H9 (cell line): ENCODE data around the gene ZFP36. TPM values are rescaled to one million over a fixed set of nuclear protein-coding genes. Genes with fewer than 3 reads are reported as not detected.

ENCODE experiments used
- DNase-seq: peaks from one replicate; pipeline ENCODE4 v3.0.0-alpha.2; 2017
- H2AFZ ChIP-seq: one replicate; pipeline ENCODE4 v1.6.1; 2013; ENCODE audit warnings: mild to moderate bottlenecking, low read length, control low read depth, moderate library complexity
- H2AK5ac ChIP-seq: 2 replicates; pipeline ENCODE4 v1.6.1; 2013; ENCODE audit warnings: low read length, control low read depth, mixed read lengths; ENCODE audit not compliant: insufficient read length
- H2BK120ac ChIP-seq: one replicate; pipeline ENCODE4 v1.6.1; 2013; ENCODE audit warnings: low read depth, mild to moderate bottlenecking, low read length, control low read depth, inconsistent platforms; ENCODE audit not compliant: poor library complexity, severe bottlenecking
- H2BK12ac ChIP-seq: 2 replicates; pipeline ENCODE4 v1.6.1; 2013; ENCODE audit warnings: low read length, control low read depth, mixed read lengths, low read depth; ENCODE audit not compliant: insufficient read length
- H2BK15ac ChIP-seq: 2 replicates; pipeline ENCODE4 v1.6.1; 2013; ENCODE audit warnings: low read depth, low read length, control low read depth
- H2BK20ac ChIP-seq: one replicate; pipeline ENCODE4 v1.6.1; 2013; ENCODE audit warnings: low read depth, mild to moderate bottlenecking, low read length, control low read depth, inconsistent platforms; ENCODE audit not compliant: poor library complexity, severe bottlenecking
- H2BK5ac ChIP-seq: 2 replicates; pipeline ENCODE4 v1.6.1; 2013; ENCODE audit warnings: low read length, control low read depth, mixed read lengths; ENCODE audit not compliant: insufficient read length
- H3K14ac ChIP-seq: 2 replicates; pipeline ENCODE4 v1.6.1; 2013; ENCODE audit warnings: low read length, control low read depth; ENCODE audit not compliant: insufficient read depth
- H3K18ac ChIP-seq: 2 replicates; pipeline ENCODE4 v1.6.1; 2013; ENCODE audit warnings: low read depth, mild to moderate bottlenecking, mixed read lengths, low read length, control low read depth; ENCODE audit not compliant: insufficient read length
- H3K23ac ChIP-seq: 2 replicates; pipeline ENCODE4 v1.6.1; 2013; ENCODE audit warnings: low read length, control low read depth, mixed read lengths, low read depth; ENCODE audit not compliant: insufficient read length
- H3K23me2 ChIP-seq: 2 replicates; pipeline ENCODE4 v1.6.1; 2013; ENCODE audit warnings: low read depth, mild to moderate bottlenecking, mixed read lengths, low read length, control low read depth; ENCODE audit not compliant: insufficient read length, poor library complexity, severe bottlenecking
- H3K27ac ChIP-seq: 2 replicates; pipeline ENCODE4 v1.5.1; 2013; ENCODE audit warnings: low read length, control low read depth, mixed read lengths, low read depth; ENCODE audit not compliant: insufficient read length
- H3K27me3 ChIP-seq: 2 replicates; pipeline ENCODE4 v1.6.1; 2013; ENCODE audit warnings: low read length, control low read depth, inconsistent platforms; ENCODE audit not compliant: insufficient read depth
- H3K4ac ChIP-seq: 2 replicates; pipeline ENCODE4 v1.6.1; 2013; ENCODE audit warnings: low read depth, mild to moderate bottlenecking, control low read depth, inconsistent platforms, low read length, moderate library complexity
- H3K4me1 ChIP-seq: 2 replicates; pipeline ENCODE4 v1.6.1; 2013; ENCODE audit warnings: low read length, control low read depth, inconsistent platforms; ENCODE audit not compliant: insufficient read depth
- H3K4me2 ChIP-seq: 2 replicates; pipeline ENCODE4 v1.6.1; 2013; ENCODE audit warnings: low read length, control low read depth, mixed read lengths; ENCODE audit not compliant: insufficient read length, insufficient read depth
- H3K56ac ChIP-seq: 2 replicates; pipeline ENCODE4 v1.6.1; 2013; ENCODE audit warnings: low read depth, mild to moderate bottlenecking, mixed read lengths, low read length, control low read depth; ENCODE audit not compliant: insufficient read length
- H3K79me1 ChIP-seq: 2 replicates; pipeline ENCODE4 v1.6.1; 2013; ENCODE audit warnings: low read depth, mild to moderate bottlenecking, moderate library complexity, low read length, control low read depth, inconsistent platforms; ENCODE audit not compliant: insufficient read depth, poor library complexity, severe bottlenecking
- H3K79me2 ChIP-seq: 2 replicates; pipeline ENCODE4 v1.6.1; 2013; ENCODE audit warnings: low read length, control low read depth, inconsistent platforms; ENCODE audit not compliant: insufficient read depth
- H3K9ac ChIP-seq: 2 replicates; pipeline ENCODE4 v1.6.1; 2013; ENCODE audit warnings: low read length, control low read depth, mixed read lengths; ENCODE audit not compliant: insufficient read length; ENCODE audit errors: extremely low read depth
- H3K9me3 ChIP-seq: one replicate; pipeline ENCODE4 v1.6.1; 2013; ENCODE audit warnings: low read depth, low read length, inconsistent platforms; ENCODE audit not compliant: control insufficient read depth
- H3T11ph ChIP-seq: one replicate; pipeline ENCODE4 v1.6.1; 2013; ENCODE audit warnings: mild to moderate bottlenecking, low read length, control low read depth, inconsistent platforms
- H4K20me1 ChIP-seq: one replicate; pipeline ENCODE4 v1.6.1; 2013; ENCODE audit not compliant: control insufficient read depth, insufficient read length, insufficient read depth
- H4K5ac ChIP-seq: 2 replicates; pipeline ENCODE4 v1.6.1; 2013; ENCODE audit warnings: low read depth, mild to moderate bottlenecking, mixed read lengths, low read length, control low read depth; ENCODE audit not compliant: insufficient read length
- H4K8ac ChIP-seq: replicated peaks from 2 replicates; pipeline ENCODE4 v1.6.1; 2013; ENCODE audit warnings: low read length, control low read depth, mixed read lengths, low read depth; ENCODE audit not compliant: insufficient read length
- H4K91ac ChIP-seq: 2 replicates; pipeline ENCODE4 v1.6.1; 2013; ENCODE audit warnings: low read depth, mild to moderate bottlenecking, moderate library complexity, mixed read lengths, low read length, control low read depth; ENCODE audit not compliant: insufficient read length
- H3K27ac Mint-ChIP-seq, 3 experiments: 2 replicates in 2 of 3; 3 replicates in 1 of 3; pipeline ENCODE4 v1.8.0; 2020 to 2021; ENCODE audit warnings: mixed read lengths in 3 of 3, mild to moderate bottlenecking in 1 of 3, moderate library complexity in 1 of 3
- H3K27me3 Mint-ChIP-seq: 2 replicates; pipeline ENCODE4 v1.8.0; 2021; ENCODE audit warnings: low read depth, mild to moderate bottlenecking, moderate library complexity, mixed read lengths
- H3K36me3 Mint-ChIP-seq, 3 experiments: 2 replicates in 2 of 3; 3 replicates in 1 of 3; pipeline ENCODE4 v1.8.0; 2020 to 2021; ENCODE audit warnings: low read depth in 3 of 3, mixed read lengths in 3 of 3; ENCODE audit not compliant: insufficient read depth in 1 of 3
- H3K4me1 Mint-ChIP-seq, 2 experiments: 2 replicates each; pipeline ENCODE4 v1.8.0; 2020; ENCODE audit warnings: mixed read lengths in 2 of 2
- H3K4me3 Mint-ChIP-seq, 2 experiments: 2 replicates in 1 of 2; 3 replicates in 1 of 2; pipeline ENCODE4 v1.8.0; 2020 to 2021; ENCODE audit warnings: mild to moderate bottlenecking in 2 of 2, mixed read lengths in 2 of 2, moderate library complexity in 1 of 2
- H3K9me3 Mint-ChIP-seq, 2 experiments: 2 replicates in 1 of 2; 3 replicates in 1 of 2; pipeline ENCODE4 v1.8.0; 2020; ENCODE audit warnings: mild to moderate bottlenecking in 2 of 2, mixed read lengths in 2 of 2, moderate library complexity in 1 of 2
- WGBS: extraction: QIAGEN DNeasy Blood & Tissue Kit; methylation state at CpG from one replicate; pipeline ENCODE4 v1.1.7; 2013; ENCODE audit warnings: missing lambda C conversion rate, low lambda C conversion rate, mixed read lengths; ENCODE audit not compliant: insufficient read length; ENCODE audit errors: extremely low coverage; 5-methylcytosine and 5-hydroxymethylcytosine counted together
- total RNA-seq: library from RNA; stranded (reverse); gene quantifications from 2 replicates; pipeline ENCODE4 v1.2.1, GENCODE V29; 2021
- TF ChIP-seq, protein P1 (sequence below): fragments of 200-600 bp; sonication (generic); conservative IDR thresholded peaks from 3 replicates; pipeline ENCODE4 v1.8.0; 2021; ENCODE audit warnings: antibody characterized with exemption, mild to moderate bottlenecking

ZFP36 gene
- total RNA-seq, 1 experiment from 2014 or later = 14.6 TPM

GRCh38 chr19:39369200-39369599 is 37.4 kb upstream of the ZFP36 start:
- Histone ChIP-seq H4K20me1 (no peaks in the 10 kb centered on the region), H3K4me2 (no peak overlapping the region), H4K5ac (no peak overlapping the region), H3K27me3 (no peaks in the 10 kb centered on the region), H3K4ac (no peak overlapping the region), H2BK120ac (no peak overlapping the region), H3K9ac (no peak overlapping the region), H3T11ph (no peak overlapping the region), H3K79me1 (no peaks in the 10 kb centered on the region), H3K14ac (no peak overlapping the region), H3K27ac (no peak overlapping the region), H2AFZ (no peak overlapping the region), H2AK5ac (no peak overlapping the region), H3K18ac (no peak overlapping the region), H4K8ac (no peak overlapping the region), H2BK12ac (no peak overlapping the region), H3K9me3 (no peaks in the 10 kb centered on the region), H3K4me1 (no peaks in the 10 kb centered on the region), H3K23ac (no peak overlapping the region), H2BK5ac (no peak overlapping the region), H2BK15ac (no peak overlapping the region), H3K56ac (no peak overlapping the region), H3K79me2 (no peaks in the 10 kb centered on the region), H3K23me2 (no peaks in the 10 kb centered on the region), H2BK20ac (no peak overlapping the region), H4K91ac (no peak overlapping the region)
- Mint-ChIP-seq H3K36me3 (peaks cover 37 to 69% (median 54%) of the 10 kb centered on the region in 3 experiments), H3K27ac (no peak overlapping the region), H3K27me3 (no peaks in the 10 kb centered on the region; the same call in 1 of the 2 replicates), H3K4me1 (no peaks in the 10 kb centered on the region), H3K4me3 (no peak overlapping the region), H3K9me3 (no peaks in the 10 kb centered on the region; a peak in 1 of 5 replicates)
- DNase-seq = no peak
- no CpG with 5 or more reads among the region's 2 CpGs for WGBS
- TF ChIP-seq, protein P1, sequence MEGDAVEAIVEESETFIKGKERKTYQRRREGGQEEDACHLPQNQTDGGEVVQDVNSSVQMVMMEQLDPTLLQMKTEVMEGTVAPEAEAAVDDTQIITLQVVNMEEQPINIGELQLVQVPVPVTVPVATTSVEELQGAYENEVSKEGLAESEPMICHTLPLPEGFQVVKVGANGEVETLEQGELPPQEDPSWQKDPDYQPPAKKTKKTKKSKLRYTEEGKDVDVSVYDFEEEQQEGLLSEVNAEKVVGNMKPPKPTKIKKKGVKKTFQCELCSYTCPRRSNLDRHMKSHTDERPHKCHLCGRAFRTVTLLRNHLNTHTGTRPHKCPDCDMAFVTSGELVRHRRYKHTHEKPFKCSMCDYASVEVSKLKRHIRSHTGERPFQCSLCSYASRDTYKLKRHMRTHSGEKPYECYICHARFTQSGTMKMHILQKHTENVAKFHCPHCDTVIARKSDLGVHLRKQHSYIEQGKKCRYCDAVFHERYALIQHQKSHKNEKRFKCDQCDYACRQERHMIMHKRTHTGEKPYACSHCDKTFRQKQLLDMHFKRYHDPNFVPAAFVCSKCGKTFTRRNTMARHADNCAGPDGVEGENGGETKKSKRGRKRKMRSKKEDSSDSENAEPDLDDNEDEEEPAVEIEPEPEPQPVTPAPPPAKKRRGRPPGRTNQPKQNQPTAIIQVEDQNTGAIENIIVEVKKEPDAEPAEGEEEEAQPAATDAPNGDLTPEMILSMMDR = no peak
